NCI-H2107 treated with DMSO at 0.1 percent for 48 hours (cell line): ENCODE measurements around the gene CCDC6.
"Not testable (repeated sequence)": the region's sequence is repeated elsewhere in the genome, so short reads cannot be mapped to it uniquely, and the experiment has no call there.

Experiments
- DNase-seq: peaks from one replicate; lab custom pipeline; 2025; ENCODE audit not compliant: unreplicated experiment; lab: John Stamatoyannopoulos, UW

Gene CCDC6

DNA sequence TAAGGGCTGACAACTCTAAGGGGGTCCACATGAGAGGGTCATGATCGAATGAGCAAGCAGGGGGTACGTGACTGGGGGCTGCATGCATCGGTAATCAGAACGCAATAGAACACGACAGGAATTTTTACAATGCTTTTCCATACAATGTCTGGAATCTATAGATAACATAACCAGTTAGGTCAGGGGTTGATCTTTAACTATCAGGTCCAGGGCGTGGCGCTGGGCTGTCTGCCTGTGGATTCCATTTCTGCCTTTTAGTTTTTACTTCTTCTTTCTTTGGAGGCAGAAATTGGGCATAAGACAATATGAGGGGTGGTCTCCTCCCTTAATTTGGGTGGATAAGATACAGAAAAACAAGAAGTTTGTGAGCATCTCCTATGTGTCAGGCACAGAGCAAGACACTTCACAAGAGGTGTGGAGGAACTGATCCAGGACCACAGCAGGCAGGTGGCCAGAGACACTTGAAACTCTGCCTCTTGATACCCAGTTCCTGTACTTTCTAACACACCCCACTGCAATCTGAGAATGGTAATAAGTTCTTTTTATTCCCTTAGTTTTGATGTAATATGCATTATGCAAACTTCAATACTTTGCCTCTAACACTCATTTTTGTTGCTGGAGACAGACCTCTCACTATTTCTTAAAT lies 135.1 kb downstream of the CCDC6 start:
- no peak for DNase-seq

GRCh38 chr10:59770689-59771088 lies 135.7 kb downstream of the CCDC6 start:
- no peak for DNase-seq

DNA sequence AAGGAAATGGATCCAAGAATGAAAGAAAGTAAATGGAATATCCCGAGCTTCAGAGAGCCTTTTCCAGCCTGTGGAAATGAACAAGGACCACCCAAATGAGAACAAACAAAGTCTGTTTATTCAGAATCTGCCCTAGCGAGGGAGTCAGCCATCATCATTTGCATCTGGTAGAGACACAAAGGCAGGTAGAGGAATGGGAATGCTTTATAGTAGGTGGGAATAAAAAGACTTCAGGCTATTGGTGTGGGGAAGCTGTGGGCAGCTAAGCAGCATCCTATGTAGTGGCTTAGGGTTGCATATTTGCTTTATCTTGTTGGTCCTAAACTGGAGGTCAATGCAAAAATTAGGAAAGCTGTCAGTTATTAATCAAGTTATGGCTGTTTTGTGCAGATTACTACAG lies 143.9 kb downstream of the CCDC6 start:
- no peak for DNase-seq

- no peak for DNase-seq
These were observed 148.4 kb downstream of the CCDC6 start for GRCh38 chr10:59757966-59758365.

DNA sequence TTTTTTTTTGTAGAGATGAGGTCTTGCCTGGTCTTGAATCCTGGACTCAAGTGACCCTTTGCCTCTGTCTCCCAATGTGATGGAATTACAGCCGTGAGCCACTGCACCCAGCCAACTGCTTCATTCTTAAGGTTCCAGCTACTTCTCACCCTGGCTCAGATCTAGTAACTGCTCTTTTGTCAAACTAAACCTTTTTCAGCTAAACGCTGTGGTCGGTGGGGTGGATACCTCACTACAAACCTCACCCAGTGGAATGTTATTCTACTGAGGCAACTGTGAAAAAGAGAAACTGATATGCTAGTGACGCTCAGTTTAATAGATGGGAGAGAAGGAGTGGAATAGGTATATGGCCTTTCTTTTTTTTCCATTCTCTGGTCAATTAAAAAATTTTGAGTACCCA lies 151.4 kb downstream of the CCDC6 start:
- no peak for DNase-seq

- DNase-seq = no peak
These were observed 153.1 kb downstream of the CCDC6 start, which contains the start of gene MRLN for GRCh38 chr10:59753267-59753666. MRLN (minus strand) TSS chr10:59753455.

- DNase-seq = no peak
These were observed 153.9 kb downstream of the CCDC6 start for GRCh38 chr10:59752278-59752940.

- no peak for DNase-seq
These were observed 156.0 kb downstream of the CCDC6 start for GRCh38 chr10:59750155-59750945.

- DNase-seq = no peak
These were observed 157.5 kb downstream of the CCDC6 start for GRCh38 chr10:59748834-59749233.

GRCh38 chr10:59745163-59745650 lies 161.1 kb downstream of the CCDC6 start:
- no peak for DNase-seq

DNA sequence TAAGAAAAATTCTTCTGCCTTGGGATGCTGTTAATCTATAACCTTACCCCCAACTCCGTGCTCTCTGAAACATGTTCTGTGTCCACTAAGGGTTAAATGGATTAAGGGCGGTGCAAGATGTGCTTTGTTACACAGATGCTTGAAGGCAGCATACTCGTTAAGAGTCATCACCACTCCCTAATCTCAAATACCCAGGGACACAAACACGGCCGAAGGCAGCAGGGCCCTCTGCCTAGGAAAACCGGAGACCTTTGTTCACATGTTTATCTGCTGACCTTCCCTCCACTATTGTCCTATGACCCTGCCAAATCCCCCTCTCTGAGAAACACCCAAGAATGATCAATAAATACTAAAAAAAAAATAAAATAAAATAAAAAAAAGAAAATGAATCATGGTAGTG lies 161.6 kb downstream of the CCDC6 start:
- DNase-seq = not testable (repeated sequence)

DNA sequence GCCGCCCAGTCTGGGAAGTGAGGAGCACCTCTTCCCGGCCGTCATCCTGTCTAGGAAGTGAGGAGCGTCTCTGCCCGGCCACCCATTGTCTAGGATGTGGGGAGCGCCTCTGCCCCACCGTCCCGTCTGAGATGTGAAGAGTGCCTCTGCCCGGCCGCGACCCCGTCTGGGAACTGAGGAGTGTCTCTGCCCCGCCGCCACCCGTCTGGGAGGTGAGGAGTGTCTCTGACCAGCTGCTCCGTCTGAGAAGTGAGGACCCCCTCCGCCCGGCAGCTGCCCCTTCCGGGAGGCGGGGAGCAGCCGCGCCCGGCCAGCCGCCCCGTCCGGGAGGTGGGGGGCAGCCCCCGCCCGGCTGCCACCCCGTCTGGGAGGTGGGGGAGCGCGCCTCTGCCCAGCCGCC lies 162.2 kb downstream of the CCDC6 start:
- not testable (repeated sequence) for DNase-seq

DNA sequence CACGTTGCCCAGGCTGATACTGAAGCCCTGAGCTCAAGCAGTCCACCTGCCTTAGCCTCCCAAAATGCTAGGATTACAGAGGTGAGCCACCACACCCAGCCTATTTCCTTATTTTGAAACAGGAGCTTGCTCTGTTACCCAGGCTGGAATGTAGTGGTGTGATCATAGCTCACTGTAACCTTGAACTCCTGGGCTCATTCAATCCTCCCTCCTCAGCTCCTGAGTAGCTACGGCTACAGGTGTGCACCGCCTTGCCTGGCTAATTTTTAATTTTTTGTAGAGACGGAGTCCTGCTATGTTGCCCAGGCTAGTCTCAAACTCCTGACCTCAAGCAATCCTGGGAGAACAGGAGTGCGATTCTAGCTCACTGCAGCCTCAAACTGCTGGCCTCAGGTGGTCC lies 164.8 kb downstream of the CCDC6 start:
- no peak for DNase-seq

DNA sequence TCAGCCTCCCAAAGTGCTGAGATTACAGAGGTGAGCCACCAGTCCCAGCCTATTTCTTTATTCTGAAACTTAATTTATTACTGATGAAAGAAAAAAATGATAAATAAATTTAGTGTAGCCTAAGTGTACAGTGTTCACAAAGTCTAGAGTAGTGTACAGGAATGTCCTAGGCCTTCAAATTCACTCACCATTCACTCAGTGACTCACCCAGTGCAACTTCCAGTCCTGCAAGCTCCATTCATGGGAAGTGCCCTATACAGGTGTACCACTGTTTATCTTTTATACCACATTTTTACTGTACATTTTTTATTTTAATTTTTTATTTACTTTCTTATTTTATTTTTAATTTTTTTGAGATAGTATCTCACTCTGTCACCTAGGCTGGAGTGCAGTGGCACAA lies 165.3 kb downstream of the CCDC6 start:
- no peak for DNase-seq
